AG20443 (cell line): ENCODE results near the gene RAB10.
"Not testable (repeated sequence)": the region's sequence is repeated elsewhere in the genome, so short reads cannot be mapped to it uniquely, and the experiment has no call there.

Experiments used
- DNase-seq: peaks from one replicate; pipeline ENCODE4 v3.0.0; 2012; ENCODE audit warnings: low spot score, mixed read lengths

Gene RAB10

DNA sequence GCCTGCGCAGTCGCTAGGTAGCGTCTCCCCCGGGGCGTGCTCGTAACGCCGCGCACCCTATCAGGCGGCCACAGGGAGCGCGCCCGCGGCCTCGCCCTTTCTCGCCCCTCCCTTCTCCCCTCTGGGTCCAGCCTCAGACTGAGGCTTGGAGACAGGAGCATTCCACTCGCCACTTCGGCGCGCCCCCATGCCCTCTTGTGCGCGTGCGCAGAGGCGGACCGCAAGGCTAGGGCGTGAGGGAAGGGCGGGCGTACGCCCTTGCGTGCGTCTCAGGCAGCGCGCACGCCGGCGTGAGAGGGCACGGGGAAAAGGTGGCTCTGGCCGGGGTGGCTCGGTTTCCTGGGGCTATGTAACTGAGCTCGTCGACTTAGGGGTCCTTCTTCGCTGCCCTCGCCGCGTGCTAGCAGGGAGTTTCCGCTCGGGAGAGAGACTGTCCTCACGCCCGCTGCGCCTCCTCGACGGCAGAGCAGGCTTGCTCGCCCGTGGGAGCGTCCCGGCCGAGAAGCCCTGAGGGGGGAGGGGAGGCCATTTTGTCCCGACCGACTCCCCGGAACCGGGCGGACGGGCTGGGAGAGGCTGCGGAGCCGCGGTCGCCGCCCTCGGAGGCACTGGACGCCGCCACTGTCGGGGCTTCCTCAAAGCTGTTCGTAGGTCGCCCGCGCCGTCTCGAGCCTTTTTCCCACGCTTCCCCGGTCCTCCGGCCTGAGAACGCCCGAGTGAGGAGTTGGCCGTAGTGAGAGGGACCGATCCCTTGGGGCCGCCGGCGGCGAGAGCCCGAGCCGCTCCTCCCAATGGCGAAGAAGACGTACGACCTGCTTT is at the start of gene RAB10:
Gene RAB10 (plus strand): TSS at position 267 of the 819 bp plus-strand sequence. CDS start 525 bp downstream, at position 792.
- peak; percentile 98 for DNase-seq

DNA sequence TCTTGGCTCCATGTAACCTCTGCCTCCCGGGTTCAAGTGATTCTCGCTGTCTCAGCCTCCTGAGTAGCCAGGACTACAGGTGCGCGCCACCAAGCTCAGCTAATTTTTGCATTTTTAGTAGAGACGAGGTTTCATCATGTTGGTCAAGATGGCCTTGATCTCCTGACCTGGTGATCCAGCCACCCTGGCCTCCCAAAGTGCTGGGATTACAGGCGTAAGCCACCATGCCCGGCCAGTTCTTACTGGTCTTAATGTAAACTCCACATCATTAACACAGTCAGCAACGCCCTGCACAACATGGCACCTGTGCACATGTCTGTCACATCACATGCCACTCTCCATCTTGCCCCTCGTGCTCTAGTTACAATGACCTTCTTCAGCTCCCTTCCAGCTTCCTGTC is 45.8 kb upstream of the RAB10 start:
- no peak for DNase-seq

DNA sequence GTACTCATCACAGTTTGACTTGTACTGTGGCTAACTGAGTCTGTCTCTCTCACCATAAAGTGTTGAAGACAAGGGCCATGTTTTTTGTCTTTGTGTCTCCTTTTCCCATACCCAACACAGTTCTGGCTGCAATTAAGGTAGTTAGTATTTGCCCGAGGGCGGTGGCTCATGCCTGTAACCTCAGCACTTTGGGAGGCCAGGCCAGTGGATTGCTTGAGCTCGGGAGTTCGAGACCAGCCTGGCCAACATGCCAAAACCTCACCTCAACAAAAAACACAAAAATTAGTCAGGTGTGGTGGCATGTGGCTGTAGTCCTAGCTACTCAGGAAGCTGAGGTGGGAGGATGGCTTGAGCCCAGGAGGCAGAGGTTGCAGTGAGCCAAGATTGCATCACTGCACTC is 44.7 kb upstream of the RAB10 start:
- no peak for DNase-seq

DNA sequence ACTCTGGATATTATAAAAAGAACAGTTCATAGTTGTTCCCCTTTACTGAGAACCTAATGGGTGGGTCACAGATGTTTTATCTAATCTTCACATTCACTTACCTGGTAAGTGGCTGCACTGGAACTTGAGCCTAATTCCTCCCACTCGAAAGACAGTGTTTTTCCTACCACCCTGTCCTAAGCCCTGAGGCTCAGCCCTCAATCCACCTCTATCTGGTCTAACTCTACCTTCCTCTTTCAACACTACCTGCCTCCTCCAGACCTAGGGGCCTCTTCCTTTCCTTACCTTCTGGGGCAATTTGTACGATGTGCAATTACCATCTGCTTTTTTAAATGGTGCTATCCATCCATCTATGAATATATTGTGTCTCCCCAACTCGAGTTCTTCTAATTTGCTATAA is 41.9 kb upstream of the RAB10 start:
- DNase-seq: no peak

DNA sequence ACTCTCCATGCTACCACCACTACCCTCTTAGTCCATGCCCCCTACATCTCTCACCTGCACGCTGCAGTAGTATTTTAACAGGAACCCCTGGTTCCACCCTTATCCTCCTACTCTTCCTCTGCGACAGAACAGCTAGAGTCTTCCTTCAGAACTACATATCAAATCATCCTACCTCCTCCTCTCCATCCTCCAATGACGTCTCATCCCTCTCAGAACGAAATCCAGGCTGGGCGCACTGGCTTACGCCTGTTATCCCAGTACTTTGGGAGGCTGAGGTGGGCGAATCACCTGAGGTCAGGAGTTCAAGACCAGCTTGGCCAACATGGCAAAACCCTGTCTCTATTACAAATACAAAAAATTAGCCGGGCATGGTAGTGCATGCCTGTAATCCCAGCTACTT is 41.3 kb upstream of the RAB10 start:
- no peak for DNase-seq

DNA sequence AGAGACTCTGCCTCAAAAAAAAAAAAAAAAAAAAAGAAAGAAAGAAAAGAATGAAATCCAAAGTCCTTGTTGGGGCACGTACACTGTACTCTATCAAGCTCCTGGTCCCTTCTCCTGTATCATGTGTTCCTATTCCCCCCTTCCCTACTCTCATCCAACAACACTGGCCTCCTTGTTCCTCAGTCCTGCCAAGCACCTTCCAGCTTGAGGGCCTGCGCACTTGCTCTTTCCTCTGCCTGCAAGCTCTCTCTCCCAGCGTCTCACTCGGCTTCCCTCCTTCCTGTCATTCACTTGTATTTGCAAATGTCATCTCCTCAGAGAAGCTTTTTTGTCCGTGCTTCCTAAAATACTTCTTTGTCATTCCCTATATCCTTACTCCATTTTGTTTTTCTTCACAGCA is 40.8 kb upstream of the RAB10 start:
- no peak for DNase-seq

DNA sequence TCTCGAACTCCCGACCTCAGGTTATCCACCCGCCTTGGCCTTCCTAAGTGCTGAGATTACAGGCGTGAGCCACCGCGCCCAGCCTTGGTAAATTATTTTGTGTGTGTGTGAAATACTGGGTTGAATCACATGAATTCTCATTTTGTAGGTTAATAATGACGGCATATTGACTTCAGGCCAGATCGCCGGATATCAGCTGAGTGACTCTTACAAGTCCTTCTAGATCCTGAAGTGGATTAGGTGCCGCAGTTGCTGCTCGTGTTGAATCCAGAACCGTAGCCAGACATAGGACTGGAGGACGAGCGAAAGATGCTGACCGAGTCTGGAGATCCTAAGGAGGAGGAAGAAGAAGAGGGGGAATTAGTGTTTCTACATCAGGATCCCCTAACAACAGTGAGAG is 39.4 kb upstream of the RAB10 start:
- no peak for DNase-seq

DNA sequence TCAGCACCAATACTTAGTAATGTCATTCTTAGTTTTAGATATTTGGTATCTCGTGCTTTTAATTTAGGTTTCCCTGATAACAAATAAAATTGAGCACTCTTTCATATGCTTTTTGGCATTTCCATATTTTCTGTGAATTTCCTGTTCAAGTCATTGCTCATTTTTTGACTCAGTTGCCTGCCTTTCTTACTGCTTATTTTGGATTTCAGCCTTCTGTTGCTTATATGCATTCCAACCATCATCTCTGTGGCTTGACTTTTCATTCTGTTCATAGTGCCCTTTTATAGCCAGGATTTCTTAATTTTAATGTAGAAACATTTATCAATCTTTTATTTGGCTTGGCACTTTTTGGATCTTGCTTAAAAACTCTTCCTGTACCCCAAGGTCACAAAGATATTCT is 37.0 kb upstream of the RAB10 start:
- DNase-seq: no peak

DNA sequence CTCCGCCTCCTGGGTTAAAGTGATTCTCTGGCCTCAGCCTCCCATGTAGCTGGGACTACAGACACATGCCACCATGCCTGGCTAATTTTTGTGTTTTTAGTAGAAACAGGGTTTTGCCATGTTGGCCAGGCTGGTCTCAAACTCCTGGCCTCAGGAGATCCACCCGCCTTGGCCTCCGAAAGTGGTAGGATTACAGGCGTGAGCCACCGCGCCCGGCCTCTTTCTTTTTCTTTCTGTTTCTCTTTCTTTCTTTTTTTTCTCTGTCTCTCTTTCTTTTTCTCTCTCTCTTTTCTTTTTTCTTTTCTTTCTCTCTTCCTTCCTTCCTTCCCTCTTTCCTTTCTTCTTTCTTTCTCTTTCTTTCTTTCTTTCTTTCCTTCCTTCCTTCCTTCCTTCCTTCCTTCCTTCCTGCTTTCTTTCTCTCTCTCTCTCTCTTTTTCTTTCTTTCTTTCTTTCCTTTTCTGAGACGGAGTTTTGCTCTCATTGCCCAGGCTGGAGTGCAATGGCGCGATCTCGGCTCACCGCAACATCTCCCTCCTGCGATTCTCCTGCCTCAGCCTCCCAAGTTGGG is 35.0 kb upstream of the RAB10 start:
- not testable (repeated sequence) for DNase-seq

DNA sequence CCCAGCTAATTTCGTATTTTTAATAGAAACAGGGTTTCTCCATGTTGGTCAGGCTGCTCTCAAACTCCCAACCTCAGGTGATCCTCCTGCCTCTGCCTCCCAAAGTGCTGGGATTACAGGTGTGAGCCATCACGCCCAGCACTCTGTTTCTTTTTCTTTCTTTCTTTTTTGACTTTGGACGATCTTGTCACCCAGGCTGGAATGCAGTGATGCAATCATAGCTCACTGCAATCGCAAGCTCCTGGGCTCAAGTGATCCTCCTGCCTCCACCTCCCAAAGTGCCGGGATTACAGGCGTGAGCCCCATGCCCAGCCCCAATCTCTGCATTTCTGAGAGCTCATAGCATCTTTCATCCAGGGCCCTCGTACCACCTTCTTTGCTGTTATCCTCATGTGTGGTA is 34.5 kb upstream of the RAB10 start:
- not testable (repeated sequence) for DNase-seq

DNA sequence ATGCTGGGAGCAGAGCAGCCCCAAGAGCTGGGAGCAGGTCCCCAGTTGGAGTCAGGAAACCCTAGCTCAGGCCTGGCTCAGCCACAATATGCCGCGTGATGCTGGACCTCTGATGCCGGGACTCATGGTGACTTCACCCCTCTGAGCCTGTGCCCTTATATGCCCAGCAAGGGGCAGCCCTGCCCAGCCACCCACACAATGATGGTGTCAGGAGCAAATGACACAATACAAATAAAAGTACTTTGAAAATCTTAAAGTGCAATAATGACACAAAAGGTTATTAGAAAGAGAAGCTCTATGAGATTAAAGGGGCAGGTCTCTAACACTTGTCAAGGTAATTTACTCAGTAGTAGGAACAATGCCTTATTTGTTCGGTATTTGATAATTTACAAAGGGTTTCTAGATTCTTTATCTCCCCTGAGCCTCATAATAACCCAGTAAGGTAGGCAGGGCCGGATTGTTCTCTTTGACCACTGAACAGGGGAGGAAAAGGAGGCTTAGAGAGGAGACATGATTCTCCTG is 33.3 kb upstream of the RAB10 start:
- peak; percentile 42 for DNase-seq

DNA sequence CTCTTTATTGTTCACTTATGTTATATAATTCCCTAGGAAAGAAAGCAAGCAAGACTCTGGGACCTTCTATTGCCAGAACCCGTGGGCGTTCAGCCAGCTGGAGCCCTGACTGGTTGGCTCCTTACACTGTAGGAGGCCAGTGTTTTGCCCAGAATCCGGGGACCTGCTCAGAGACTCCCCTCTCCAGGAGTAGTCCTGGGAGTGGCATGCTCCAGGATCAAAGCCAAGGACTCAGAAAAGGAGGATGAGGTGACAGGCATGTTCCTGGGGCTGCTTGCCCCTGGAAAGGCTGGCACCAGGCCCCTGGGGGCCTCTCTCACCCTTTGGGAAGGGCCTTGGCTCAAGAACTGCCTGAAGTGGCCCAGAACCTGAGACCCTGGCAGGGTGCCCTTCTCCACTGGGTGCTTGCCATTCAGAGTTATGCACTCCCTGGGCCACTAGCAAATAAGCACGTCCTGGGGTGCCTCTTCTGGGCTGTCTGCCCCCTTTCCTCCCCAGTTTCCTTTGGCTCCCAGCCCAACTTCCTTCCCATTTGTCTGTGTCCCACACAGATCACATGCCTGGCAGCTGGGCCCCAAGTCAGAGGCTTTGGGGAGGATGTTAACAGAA is 32.0 kb upstream of the RAB10 start:
- peak; percentile 38 for DNase-seq

DNA sequence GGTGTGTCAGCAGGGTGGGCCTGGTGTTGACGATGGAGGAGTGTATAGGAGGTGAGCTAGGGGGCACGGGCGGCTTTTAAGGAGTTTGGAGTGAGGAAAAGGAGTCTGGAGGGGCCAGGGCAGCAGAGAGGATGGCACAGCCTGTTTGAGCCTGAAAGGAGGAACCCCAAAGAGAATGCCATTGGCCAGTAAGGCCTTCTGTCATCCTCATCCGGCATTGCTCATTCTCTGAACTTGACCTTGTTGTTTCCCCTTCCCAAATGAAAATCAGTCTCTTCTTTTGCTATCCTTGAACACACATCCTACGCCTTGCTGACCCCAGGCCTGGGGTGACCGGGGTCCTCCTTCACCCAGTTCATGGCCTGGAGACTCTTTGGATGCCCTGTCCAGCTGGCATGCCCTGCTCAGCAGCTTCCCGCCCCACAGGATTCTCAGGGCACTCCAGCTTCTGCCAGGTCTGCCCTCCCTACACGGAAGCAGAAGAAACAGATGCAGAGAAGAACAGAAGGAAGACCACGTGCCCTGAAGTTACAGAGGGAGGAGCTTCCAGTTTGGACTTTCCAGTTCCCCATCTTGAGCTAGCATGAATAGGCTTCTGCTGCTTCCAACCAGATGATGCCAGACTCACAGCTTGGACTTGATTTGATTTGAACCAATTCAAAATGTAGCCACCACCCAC is 31.1 kb upstream of the RAB10 start:
- no peak for DNase-seq

DNA sequence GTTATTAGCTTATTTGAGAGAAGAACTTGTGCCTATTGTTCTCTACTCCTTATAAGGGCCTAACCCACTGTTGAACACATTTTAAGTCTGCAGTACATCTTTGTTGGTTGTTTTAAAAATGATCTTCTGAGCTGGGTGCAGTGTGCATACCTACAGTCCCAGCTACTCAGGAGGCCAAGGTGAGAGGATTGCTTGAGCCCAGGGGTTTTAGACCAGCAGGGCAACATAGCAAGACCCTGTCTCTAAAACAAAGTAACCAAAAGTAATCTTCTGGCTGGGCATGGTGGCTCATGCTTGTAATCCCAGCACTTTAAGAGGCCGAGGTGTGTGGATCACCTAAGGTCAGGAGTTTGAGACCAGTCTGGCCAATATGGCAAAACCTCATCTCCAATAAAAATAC is 25.8 kb upstream of the RAB10 start:
- DNase-seq: no peak

DNA sequence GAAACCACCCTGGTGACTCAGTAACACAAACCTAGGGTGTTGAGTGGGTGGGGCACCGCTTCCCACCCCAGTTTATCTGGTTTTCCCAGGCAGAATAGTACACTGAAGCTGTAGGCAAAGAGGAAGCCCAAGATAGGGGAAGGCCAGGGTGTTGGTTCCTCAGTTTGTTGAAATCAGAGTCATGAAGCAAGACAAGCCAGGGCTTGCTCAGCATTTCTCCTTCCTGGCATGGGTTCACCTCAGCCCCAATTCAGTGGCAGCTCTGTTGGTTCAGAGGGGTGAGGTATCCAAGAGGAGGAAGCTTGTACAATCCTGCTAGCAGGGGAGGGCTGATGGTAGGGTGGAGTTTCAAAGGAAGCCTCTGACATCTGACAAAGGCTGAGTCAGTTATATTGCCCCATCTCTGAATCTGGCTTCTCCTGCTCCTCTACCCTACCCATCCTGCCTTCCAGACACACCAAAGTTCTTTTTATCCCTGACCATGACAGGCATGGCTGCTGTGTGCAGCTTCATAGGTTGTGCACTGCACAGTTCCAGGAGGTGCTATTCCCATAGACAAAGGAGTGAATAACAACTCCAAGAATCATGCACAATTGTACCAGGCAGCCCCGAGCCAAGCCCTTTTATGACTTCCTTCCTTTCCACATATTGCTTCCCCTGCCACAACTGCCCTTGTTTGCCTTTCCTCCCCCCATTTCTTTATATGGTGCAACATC is 24.9 kb upstream of the RAB10 start:
- peak; percentile 84 for DNase-seq

DNA sequence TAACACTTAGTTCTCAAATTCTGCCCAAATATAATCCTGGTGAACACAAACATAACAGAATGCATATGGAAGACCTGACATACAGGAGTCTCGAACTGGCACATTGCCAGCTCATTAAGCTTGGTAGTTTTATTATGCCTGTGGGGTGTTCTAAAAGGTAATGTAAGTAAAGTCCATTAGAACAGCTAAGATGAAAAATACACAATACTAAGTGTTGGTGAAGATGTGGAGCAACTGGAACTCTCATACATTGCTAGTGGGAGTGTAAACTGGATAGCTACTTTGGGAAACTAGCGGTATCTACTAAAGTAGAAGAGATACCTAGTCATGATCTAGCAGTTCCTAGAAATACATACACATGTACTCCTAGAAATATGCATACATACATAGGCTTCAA is 24.3 kb upstream of the RAB10 start:
- DNase-seq: no peak

DNA sequence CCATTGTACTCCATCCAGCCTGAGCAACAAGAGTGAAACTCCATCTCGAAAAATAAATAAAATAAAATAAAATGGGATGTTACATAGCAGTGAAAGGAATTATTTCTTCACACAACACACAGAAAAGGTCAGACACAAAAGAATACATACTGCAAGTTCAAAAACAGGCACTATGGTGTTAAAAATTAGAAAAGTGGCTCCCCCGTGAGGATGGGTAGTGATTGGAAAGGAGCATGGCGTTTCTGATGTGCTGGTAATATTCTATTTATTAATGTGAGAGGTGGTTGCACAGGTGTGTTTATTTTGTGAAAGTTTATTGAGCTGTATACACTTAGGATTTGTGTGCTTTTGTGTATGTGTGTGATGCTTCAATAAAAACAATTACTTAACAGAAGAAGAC is 22.9 kb upstream of the RAB10 start:
- DNase-seq: no peak

DNA sequence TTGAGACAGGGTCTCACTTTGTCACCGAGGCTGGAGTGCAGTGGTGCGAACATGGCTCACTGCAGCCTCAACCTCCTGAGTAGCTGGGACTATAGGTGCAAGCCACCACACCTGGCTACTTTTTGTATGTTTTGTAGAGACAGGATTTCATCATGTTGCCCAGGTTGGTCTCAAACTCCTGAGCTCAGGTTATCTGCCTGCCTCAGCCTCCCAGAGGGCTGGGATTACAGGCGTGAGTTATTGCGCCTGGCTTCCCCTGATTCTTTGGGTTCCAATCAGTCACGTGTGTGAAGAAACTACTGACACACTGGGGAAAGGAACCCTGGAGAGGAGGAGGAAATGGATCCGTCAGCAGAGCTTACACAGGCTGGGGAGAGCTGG is 22.3 kb upstream of the RAB10 start:
- no peak for DNase-seq

DNA sequence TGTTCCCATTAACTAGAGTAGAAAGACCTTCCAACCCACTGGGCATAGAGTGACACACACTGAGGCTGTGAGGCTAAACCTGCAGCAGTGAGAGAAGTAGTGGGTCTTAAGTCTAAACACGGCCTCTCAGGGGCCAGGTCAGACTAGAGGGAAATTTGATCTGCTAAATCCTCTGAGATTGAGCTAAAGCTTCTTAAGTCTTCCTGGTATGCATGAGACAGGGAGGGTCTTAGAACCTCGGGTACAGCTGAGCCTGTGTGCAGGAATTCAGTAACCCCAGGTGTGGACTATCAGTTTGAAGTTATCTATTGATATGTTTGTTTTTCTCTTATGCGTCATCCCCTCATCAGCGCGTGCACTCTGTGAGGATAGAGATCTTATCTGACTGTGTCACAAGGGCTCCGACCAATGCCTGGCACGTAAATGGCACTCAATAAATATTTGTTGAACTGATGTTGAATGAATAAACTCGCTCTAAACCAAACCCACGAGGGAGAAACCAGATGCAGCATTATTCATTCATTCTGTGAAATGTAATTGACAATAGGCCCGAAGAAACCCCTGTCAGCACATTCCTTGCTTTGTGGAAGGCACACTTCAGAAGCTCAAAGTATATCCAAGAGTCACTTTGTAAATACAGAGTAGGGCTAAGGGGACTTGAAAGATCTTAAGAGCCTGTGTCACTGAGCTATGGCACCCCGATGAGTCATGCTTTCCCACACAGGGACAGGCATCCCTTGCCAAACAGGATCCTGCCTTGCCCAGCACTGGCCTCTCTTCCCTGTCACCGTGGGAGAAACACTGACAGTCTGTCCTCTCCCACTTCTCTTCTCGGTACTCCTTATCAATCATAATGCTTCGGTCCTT is 21.7 kb upstream of the RAB10 start:
- peak; percentile 46 for DNase-seq

DNA sequence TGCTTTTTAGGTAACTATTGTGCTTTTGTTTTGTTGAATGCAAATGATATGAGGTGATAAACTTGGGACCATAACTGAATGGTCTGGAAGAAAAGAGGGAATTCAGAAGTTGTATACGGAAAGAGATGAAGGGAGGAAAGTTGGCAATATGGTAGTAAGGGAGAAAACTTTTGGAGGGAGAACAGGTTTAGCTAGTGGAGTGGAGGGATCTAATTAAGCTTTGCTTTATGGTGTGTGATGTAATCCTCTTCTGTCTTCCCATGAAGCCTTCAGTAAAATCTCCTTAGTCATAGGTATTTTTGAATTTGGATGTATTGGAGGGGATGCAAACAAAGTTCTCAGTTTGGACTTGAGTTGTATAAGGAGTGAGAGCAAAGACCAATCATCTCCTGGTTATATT is 20.2 kb upstream of the RAB10 start:
- DNase-seq: no peak
